Lower leg skin (tissue), 3 donors: Measurements from ENCODE around the gene PSAT1.

ENCODE experiments used
- CTCF ChIP-seq, 3 donors: fragments of 450-650 bp; IDR thresholded peaks; one replicate each; pipeline ENCODE4 v1.5.1; 2016; ENCODE audit warnings: antibody characterized with exemption in 3 of 3, mild to moderate bottlenecking in 3 of 3, moderate library complexity in 2 of 3
- POLR2A ChIP-seq, 2 donors: fragments of 450-650 bp; IDR thresholded peaks; one replicate each; pipeline ENCODE4 v1.6.1; 2016 to 2017; ENCODE audit warnings: antibody characterized with exemption in 2 of 2, mild to moderate bottlenecking in 1 of 2, moderate library complexity in 1 of 2

DNA sequence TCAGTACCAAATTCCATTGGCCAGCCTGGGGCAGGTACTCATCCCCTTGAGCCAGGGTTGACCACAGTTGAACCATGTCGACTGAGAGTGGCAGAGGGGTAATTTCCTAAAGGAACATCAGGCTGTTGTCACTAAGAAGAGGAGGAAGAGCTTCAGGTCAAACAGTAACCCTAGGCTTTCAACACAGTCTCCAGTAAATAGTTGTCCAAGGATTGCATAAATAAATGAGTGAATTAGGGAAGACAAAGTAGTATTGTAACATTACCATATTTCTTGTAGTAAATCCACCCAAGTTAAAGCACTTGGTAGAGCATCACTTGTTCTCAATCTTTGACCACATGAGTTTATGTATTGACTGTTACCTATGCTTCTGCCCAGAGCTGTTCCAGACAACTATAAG is 7.4 kb downstream of the PSAT1 start:
- TF ChIP-seq POLR2A (IDR thresholded peaks at IDR 0.05) (no peak), CTCF (IDR thresholded peaks at IDR 0.05) (no peak)
